B cell (primary cell): ENCODE measurements around the gene CGB3. TPM values are rescaled to one million over a fixed set of nuclear protein-coding genes. Genes with fewer than 3 reads are reported as not detected.

ENCODE experiments used
- ATAC-seq: fragments of 200-7000 bp; cut with Tn5 transposase; one replicate; pipeline ENCODE4 v1.10.0; 2021; ENCODE audit warnings: low read depth, mild to moderate bottlenecking, moderate number of reproducible peaks, moderate library complexity
- CTCF ChIA-PET: fragments of 350-600 bp; sonication (Branson Sonifier 250); formaldehyde crosslinking; loops from one replicate; lab custom pipeline; 2021; ENCODE audit warnings: antibody characterized with exemption, inconsistent platforms; lab: Charles Lee
- POLR2A ChIA-PET: fragments of 350-600 bp; sonication (Branson Sonifier 250); formaldehyde crosslinking; loops from one replicate; lab custom pipeline; 2021; ENCODE audit warnings: antibody characterized with exemption; lab: Charles Lee
- DNase-seq: peaks from one replicate; pipeline ENCODE4 v3.0.0; 2013
- H2AFZ ChIP-seq: 2 replicates; pipeline ENCODE4 v1.6.1; 2012; ENCODE audit warnings: mild to moderate bottlenecking, low read depth, low read length; ENCODE audit not compliant: insufficient read depth, poor library complexity, severe bottlenecking
- H3K27ac ChIP-seq, 2 donors: 1 replicate in 1 of 2; 2 replicates in 1 of 2; pipeline ENCODE4 v1.5.1; 2012 to 2013; ENCODE audit warnings: low read length in 2 of 2, mild to moderate bottlenecking in 2 of 2, moderate library complexity in 1 of 2
- H3K27me3 ChIP-seq, 4 experiments: fragments of 200-600 bp in 1 of 4; sonication (generic) in 1 of 4; replicated peaks in 1 of 4; 1 replicate in 2 of 4; 2 replicates in 2 of 4; pipeline versions ENCODE4 v1.6.1 to v1.7.0; 2013 to 2016; ENCODE audit warnings: low read length in 3 of 4, mild to moderate bottlenecking in 2 of 4, mixed read lengths in 1 of 4, moderate library complexity in 1 of 4; ENCODE audit not compliant: insufficient read depth in 4 of 4, control insufficient read depth in 3 of 4; ENCODE audit errors: control extremely low read depth in 1 of 4
- H3K36me3 ChIP-seq, 2 experiments: replicated peaks in 1 of 2; 1 replicate in 1 of 2; 2 replicates in 1 of 2; pipeline versions ENCODE4 v1.6.1 to v1.7.1; 2013; ENCODE audit warnings: low read length in 1 of 2; ENCODE audit not compliant: insufficient read depth in 2 of 2, control insufficient read depth in 1 of 2; ENCODE audit errors: control extremely low read depth in 1 of 2, extremely low read depth in 1 of 2
- H3K4me1 ChIP-seq, 2 donors: fragments of 200-600 bp in 1 of 2; sonication (generic) in 1 of 2; 1 replicate in 1 of 2; 2 replicates in 1 of 2; pipeline versions ENCODE4 v1.5.1 to v1.6.1; 2013 to 2017; ENCODE audit warnings: low read length in 2 of 2; ENCODE audit not compliant: control insufficient read depth in 2 of 2, insufficient read depth in 2 of 2
- H3K4me2 ChIP-seq: replicated peaks from 2 replicates; pipeline ENCODE3; 2012; ENCODE audit warnings: mild to moderate bottlenecking, low read depth, low read length; ENCODE audit not compliant: poor library complexity, severe bottlenecking
- H3K4me3 ChIP-seq, 5 experiments: fragments of 200-600 bp in 1 of 5; sonication (generic) in 1 of 5; 1 replicate in 3 of 5; 2 replicates in 2 of 5; pipeline versions ENCODE4 v1.5.1 to v1.7.0; 2011 to 2016; ENCODE audit warnings: low read length in 4 of 5, mild to moderate bottlenecking in 4 of 5, low read depth in 2 of 5, control low read depth in 1 of 5, moderate library complexity in 1 of 5; ENCODE audit not compliant: insufficient read depth in 1 of 5; ENCODE audit errors: control extremely low read depth in 1 of 5, extremely low read depth in 1 of 5
- H3K79me2 ChIP-seq: fragments of 200-600 bp; sonication (generic); one replicate; pipeline ENCODE4 v1.6.0; 2016; ENCODE audit warnings: low read length; ENCODE audit not compliant: control insufficient read depth, insufficient read depth
- H3K9ac ChIP-seq: fragments of 200-600 bp; sonication (generic); 2 replicates; pipeline ENCODE4 v1.6.1; 2017; ENCODE audit warnings: mild to moderate bottlenecking, low read length, moderate library complexity
- H3K9me3 ChIP-seq, 3 donors: one replicate each; pipeline versions ENCODE4 v1.6.1 to v1.7.1; 2013; ENCODE audit warnings: low read length in 2 of 3; ENCODE audit not compliant: control insufficient read depth in 2 of 3, insufficient read depth in 1 of 3; ENCODE audit errors: control extremely low read depth in 1 of 3
- H4K20me1 ChIP-seq: 2 replicates; pipeline ENCODE4 v1.6.0; 2012; ENCODE audit warnings: mild to moderate bottlenecking, low read length; ENCODE audit not compliant: insufficient read depth, control insufficient read depth, poor library complexity, severe bottlenecking
- H3K27ac Mint-ChIP-seq: one replicate; pipeline ENCODE4 v1.8.0; 2021; ENCODE audit warnings: mixed read lengths
- H3K27me3 Mint-ChIP-seq: one replicate; pipeline ENCODE4 v1.8.0; 2021; ENCODE audit warnings: mixed read lengths
- H3K4me1 Mint-ChIP-seq: one replicate; pipeline ENCODE4 v1.8.0; 2021; ENCODE audit warnings: mixed read lengths
- H3K4me3 Mint-ChIP-seq: one replicate; pipeline ENCODE4 v1.8.0; 2021; ENCODE audit warnings: mixed read lengths
- H3K9me3 Mint-ChIP-seq: one replicate; pipeline ENCODE4 v1.8.0; 2022; ENCODE audit warnings: mixed read lengths; ENCODE audit not compliant: insufficient read depth
- EZH2 ChIP-seq: IDR thresholded peaks from 2 replicates; pipeline ENCODE4 v1.6.1; 2012; ENCODE audit warnings: borderline replicate concordance, low read depth, mild to moderate bottlenecking, moderate library complexity, low read length; ENCODE audit not compliant: insufficient read depth, poor library complexity, severe bottlenecking
- WGBS: methylation state at CpG from one replicate; pipeline ENCODE4 v1.1.5; 2013; ENCODE audit warnings: missing lambda C conversion rate; ENCODE audit not compliant: insufficient coverage; 5-methylcytosine and 5-hydroxymethylcytosine counted together
- intact Hi-C: fragments of 100-400 bp; cut with micrococcal nuclease; formaldehyde crosslinking; loops from one replicate; pipeline ENCODE4 v1.10.0; 2022
- polyA plus RNA-seq: library from polyadenylated mRNA; depleted of rRNA; stranded (reverse); fragments of >200 nt; gene quantifications from 2 replicates; pipeline ENCODE4 v1.2.3, GENCODE V29; 2012
- total RNA-seq, 2 donors: library from RNA; stranded (reverse); fragments of 120-200 nt in 1 of 2; gene quantifications; 1 replicate in 1 of 2; 2 replicates in 1 of 2; pipeline versions ENCODE4 v1.2.3 to v1.2.4, GENCODE V29; 2013 to 2022
- TF ChIP-seq, protein P1 (sequence below): fragments of 200-600 bp; IDR thresholded peaks from one replicate; pipeline ENCODE4 v1.8.0; 2022; ENCODE audit warnings: antibody characterized with exemption, mild to moderate bottlenecking

Gene CGB3
- total and polyA plus RNA-seq, 2 donors (not counting 1 experiment from before 2014, with no cell fraction given): not detected

DNA sequence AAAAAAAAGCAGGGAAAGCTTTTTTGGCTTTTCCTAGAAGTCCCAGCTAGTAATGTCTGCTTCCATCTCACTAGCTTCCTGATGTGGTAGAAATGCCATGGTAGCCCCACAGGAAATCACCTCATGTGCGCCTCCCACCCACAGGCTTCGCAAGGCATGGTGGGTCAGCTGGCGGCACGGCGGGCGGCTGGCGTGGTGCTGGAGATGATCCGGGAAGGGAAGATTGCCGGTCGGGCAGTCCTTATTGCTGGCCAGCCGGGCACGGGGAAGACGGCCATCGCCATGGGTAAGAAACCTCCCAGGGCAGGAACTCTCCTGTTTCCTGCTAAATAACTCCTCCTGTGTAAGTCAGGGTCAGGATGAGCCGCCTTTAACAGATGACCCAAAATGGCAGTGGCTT, 20.0 kb downstream of the CGB3 start:
- H3K4me3 ChIP-seq: no peak overlapping the region
- peaks cover 0 to 6% of the 10 kb centered on the region in 2 donors for H3K4me1 ChIP-seq
- no peak overlapping the region for H3K27ac Mint-ChIP-seq
- no peak overlapping the region for H3K9ac ChIP-seq
- 100% methylated on average over 7 of the region's 15 CpGs for WGBS
- H3K79me2 ChIP-seq: peaks cover 4% of the 10 kb centered on the region
- no peak overlapping the region for H3K4me2 ChIP-seq
- no peaks in the 10 kb centered on the region for H3K27me3 ChIP-seq
- ATAC-seq: no peak
- intact Hi-C loops: no loop called here
- H3K36me3 ChIP-seq: peaks cover 0 to 39% of the 10 kb centered on the region in 2 experiments
- ChIA-PET CTCF (interaction anchor here (0.7 to 1.0 kb wide), 3 partner anchors 15 to 214 kb away, joined by 3 to 5 read pairs (median 3); no protein-coding TSS in a partner anchor), POLR2A (no interaction called here)
- peaks cover 6% of the 10 kb centered on the region for H4K20me1 ChIP-seq
- H3K9me3 ChIP-seq: no peaks in the 10 kb centered on the region
- H3K27ac ChIP-seq: no peak overlapping the region
- TF ChIP-seq, protein P1, sequence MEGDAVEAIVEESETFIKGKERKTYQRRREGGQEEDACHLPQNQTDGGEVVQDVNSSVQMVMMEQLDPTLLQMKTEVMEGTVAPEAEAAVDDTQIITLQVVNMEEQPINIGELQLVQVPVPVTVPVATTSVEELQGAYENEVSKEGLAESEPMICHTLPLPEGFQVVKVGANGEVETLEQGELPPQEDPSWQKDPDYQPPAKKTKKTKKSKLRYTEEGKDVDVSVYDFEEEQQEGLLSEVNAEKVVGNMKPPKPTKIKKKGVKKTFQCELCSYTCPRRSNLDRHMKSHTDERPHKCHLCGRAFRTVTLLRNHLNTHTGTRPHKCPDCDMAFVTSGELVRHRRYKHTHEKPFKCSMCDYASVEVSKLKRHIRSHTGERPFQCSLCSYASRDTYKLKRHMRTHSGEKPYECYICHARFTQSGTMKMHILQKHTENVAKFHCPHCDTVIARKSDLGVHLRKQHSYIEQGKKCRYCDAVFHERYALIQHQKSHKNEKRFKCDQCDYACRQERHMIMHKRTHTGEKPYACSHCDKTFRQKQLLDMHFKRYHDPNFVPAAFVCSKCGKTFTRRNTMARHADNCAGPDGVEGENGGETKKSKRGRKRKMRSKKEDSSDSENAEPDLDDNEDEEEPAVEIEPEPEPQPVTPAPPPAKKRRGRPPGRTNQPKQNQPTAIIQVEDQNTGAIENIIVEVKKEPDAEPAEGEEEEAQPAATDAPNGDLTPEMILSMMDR: no peak
- TF ChIP-seq EZH2: no peak
- peaks cover 5% of the 10 kb centered on the region for H3K4me1 Mint-ChIP-seq
- no peaks in the 10 kb centered on the region for H3K9me3 Mint-ChIP-seq
- no peaks in the 10 kb centered on the region for H3K27me3 Mint-ChIP-seq
- H3K4me3 Mint-ChIP-seq: no peak overlapping the region
- no peak for DNase-seq
- H2AFZ ChIP-seq: no peak overlapping the region

DNA sequence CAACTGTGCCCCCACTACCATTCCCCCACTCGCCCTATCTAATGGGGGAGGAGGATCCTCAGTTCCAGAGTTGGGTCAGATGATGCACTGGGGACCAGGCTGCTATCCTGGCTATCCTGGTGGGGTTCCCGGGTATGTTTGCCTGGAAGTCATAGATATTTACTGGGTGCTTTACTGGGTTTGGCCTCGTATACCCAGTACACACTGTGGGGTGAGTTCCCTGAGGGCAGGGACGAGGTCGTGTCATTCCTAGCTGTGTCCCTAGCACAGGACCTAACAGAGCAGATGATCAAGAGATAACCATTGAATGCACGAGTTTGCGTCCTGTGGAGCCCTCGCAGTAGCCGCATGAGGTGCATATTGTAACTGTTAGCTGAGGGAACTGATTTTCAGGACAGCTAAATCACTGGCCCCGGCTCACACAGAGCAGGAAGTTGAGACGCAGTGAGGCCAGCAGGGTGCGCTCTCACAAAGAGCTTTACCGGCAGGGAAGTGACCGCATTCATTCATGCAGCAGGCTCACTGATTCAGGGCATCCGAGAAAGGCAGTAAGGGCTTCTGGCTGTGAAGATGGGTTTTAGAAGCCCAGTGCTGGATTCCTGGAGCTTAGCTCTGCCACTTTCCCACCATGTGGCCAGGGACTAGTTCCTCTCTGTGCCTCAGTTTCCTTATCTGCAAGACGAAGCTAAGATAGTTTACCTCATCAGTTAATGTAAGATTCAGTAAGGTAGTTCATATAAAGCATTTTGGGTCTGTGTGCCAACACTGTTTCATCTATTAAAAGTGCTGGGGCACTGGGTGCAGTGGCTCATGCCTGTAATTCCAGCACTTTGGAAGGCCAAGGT, 24.4 kb downstream of the CGB3 start:
- no peaks in the 10 kb centered on the region for H3K27me3 ChIP-seq
- H3K9ac ChIP-seq: no peak overlapping the region
- no peak for TF ChIP-seq EZH2
- TF ChIP-seq, protein P1: peak; percentile 75
- peaks cover 11% of the 10 kb centered on the region for H3K4me1 Mint-ChIP-seq
- H3K4me2 ChIP-seq: no peak overlapping the region
- no peak overlapping the region for H3K27ac ChIP-seq
- ChIA-PET POLR2A (interaction anchor here (0.5 to 1.2 kb wide), 3 partner anchors 18 to 208 kb away, joined by 3 read pairs; no protein-coding TSS in a partner anchor), CTCF (interaction anchor here (0.8 to 1.8 kb wide), 16 partner anchors 9 to 889 kb away, joined by 3 to 10 read pairs (median 4); partner anchors contain the start of gene PLA2G4C)
- no peaks in the 10 kb centered on the region for H3K9me3 ChIP-seq
- H3K4me3 Mint-ChIP-seq: no peak overlapping the region
- intact Hi-C loops: loop anchor here (10.0 kb wide), 1 partner anchor 115 kb away; the partner anchor contains the start of genes C19orf73, LIN7B and PPFIA3
- H3K9me3 Mint-ChIP-seq: no peaks in the 10 kb centered on the region
- H3K36me3 ChIP-seq: peaks cover 0 to 14% of the 10 kb centered on the region in 2 experiments
- H3K4me1 ChIP-seq: peaks cover 0 to 11% of the 10 kb centered on the region in 2 donors
- no peak overlapping the region for H3K4me3 ChIP-seq
- H3K79me2 ChIP-seq: peaks cover 42% of the 10 kb centered on the region
- DNase-seq (peak; percentile 68), ATAC-seq (peak; percentile 75)
- H3K27me3 Mint-ChIP-seq: no peaks in the 10 kb centered on the region
- no peak overlapping the region for H2AFZ ChIP-seq
- 70% methylated on average over 15 of the region's 16 CpGs for WGBS
- peaks cover 20% of the 10 kb centered on the region for H4K20me1 ChIP-seq
- H3K27ac Mint-ChIP-seq: no peak overlapping the region
